Fibroblast of upper back skin (primary cell): ENCODE measurements around the gene CELF1.

Experiments used
- DNase-seq: peaks from one replicate; pipeline ENCODE4 v3.0.0-alpha.2; 2013

The CELF1 gene

GRCh38 chr11:47478651-47479329, 74.1 kb downstream of the CELF1 start:
- no peak for DNase-seq

- DNase-seq = no peak
These were observed 75.2 kb downstream of the CELF1 start for GRCh38 chr11:47477753-47478152.

GRCh38 chr11:47477323-47477722, 75.6 kb downstream of the CELF1 start:
- no peak for DNase-seq

GRCh38 chr11:47470671-47471070, 82.3 kb downstream of the CELF1 start:
- DNase-seq = no peak

- DNase-seq = no peak
These were observed 83.4 kb downstream of the CELF1 start for GRCh38 chr11:47469361-47470179.

GRCh38 chr11:47468598-47469214, 84.2 kb downstream of the CELF1 start:
- no peak for DNase-seq

- no peak for DNase-seq
These were observed 85.6 kb downstream of the CELF1 start for GRCh38 chr11:47467357-47467756.

GRCh38 chr11:47466701-47467250, 86.2 kb downstream of the CELF1 start:
- peak; percentile 43 for DNase-seq

- peak; percentile 23 for DNase-seq
These were observed 86.7 kb downstream of the CELF1 start for GRCh38 chr11:47466201-47466600.

GRCh38 chr11:47464483-47464882, 88.4 kb downstream of the CELF1 start:
- DNase-seq = no peak

GRCh38 chr11:47461876-47462275, 91.1 kb downstream of the CELF1 start:
- DNase-seq = no peak

- no peak for DNase-seq
These were observed 92.2 kb downstream of the CELF1 start for GRCh38 chr11:47460571-47461235.

GRCh38 chr11:47454258-47454671, 98.7 kb downstream of the CELF1 start:
- DNase-seq = peak; percentile 85

- DNase-seq = no peak
These were observed 99.6 kb downstream of the CELF1 start for GRCh38 chr11:47453365-47453764.

- no peak for DNase-seq
These were observed 100.9 kb downstream of the CELF1 start for GRCh38 chr11:47451990-47452389.

GRCh38 chr11:47451436-47451835, 101.5 kb downstream of the CELF1 start:
- DNase-seq = no peak

GRCh38 chr11:47449541-47449940, 103.4 kb downstream of the CELF1 start:
- no peak for DNase-seq

GRCh38 chr11:47448566-47449427, 104.1 kb downstream of the CELF1 start, which contains the start of gene RAPSN:
TSS of gene RAPSN (minus strand) at chr11:47449136. CDS start at chr11:47448964, 172 bp downstream.
- no peak for DNase-seq

GRCh38 chr11:47447906-47448305, 105.0 kb downstream of the CELF1 start:
- no peak for DNase-seq

GRCh38 chr11:47446833-47447232, 106.1 kb downstream of the CELF1 start:
- DNase-seq = no peak

- DNase-seq = no peak
These were observed 107.1 kb downstream of the CELF1 start for GRCh38 chr11:47445840-47446239.

- no peak for DNase-seq
These were observed 109.1 kb downstream of the CELF1 start for GRCh38 chr11:47443817-47444216.
